Fibroblast of peridontal ligament (primary cell): Measurements from ENCODE around the gene SARS2.
A peak's percentile ranks its signal among the peaks of the same experiment; 100 is the strongest.
"Not testable (repeated sequence)": the region's sequence is repeated elsewhere in the genome, so short reads cannot be mapped to it uniquely, and the experiment has no call there.

ENCODE experiments used
- DNase-seq: peaks from one replicate; pipeline ENCODE4 v3.0.0-alpha.2; 2010; ENCODE audit errors: extremely low read depth

SARS2 gene

GRCh38 chr19:38929929-38930775 lies at the start of gene SARS2:
TSS of gene SARS2 (minus strand) at chr19:38930763. CDS start at chr19:38930736, 27 bp downstream.
- DNase-seq, result peak; percentile 95

- no peak for DNase-seq
Observed at GRCh38 chr19:38979812-38980211, 49.2 kb upstream of the SARS2 start.

GRCh38 chr19:38978326-38978689 lies 47.7 kb upstream of the SARS2 start:
- DNase-seq, result no peak

- no peak for DNase-seq
Observed at GRCh38 chr19:38977445-38978325, 47.1 kb upstream of the SARS2 start.

- peak; percentile 50 for DNase-seq
Observed at GRCh38 chr19:38975861-38976271, 45.3 kb upstream of the SARS2 start.

- peak; percentile 61 for DNase-seq
Observed at GRCh38 chr19:38975214-38975860, 44.8 kb upstream of the SARS2 start, which contains the start of gene FBXO17. TSS of gene FBXO17 (minus strand) at chr19:38975742. CDS start at chr19:38950319, 25,423 bp downstream.

- DNase-seq, result no peak
Observed at GRCh38 chr19:38974624-38975213, 44.2 kb upstream of the SARS2 start.

- DNase-seq, result no peak
Observed at GRCh38 chr19:38971672-38972071, 41.1 kb upstream of the SARS2 start.

- peak; percentile 37 for DNase-seq
Observed at GRCh38 chr19:38970664-38971532, 40.3 kb upstream of the SARS2 start.

- not testable (repeated sequence) for DNase-seq
Observed at GRCh38 chr19:38966149-38966548, 35.6 kb upstream of the SARS2 start.

GRCh38 chr19:38964738-38965137 lies 34.2 kb upstream of the SARS2 start:
- no peak for DNase-seq

- DNase-seq, result no peak
Observed at GRCh38 chr19:38959618-38960017, 29.1 kb upstream of the SARS2 start.

GRCh38 chr19:38958301-38958700 lies 27.7 kb upstream of the SARS2 start:
- no peak for DNase-seq

- DNase-seq, result no peak
Observed at GRCh38 chr19:38956264-38956663, 25.7 kb upstream of the SARS2 start.

- no peak for DNase-seq
Observed at GRCh38 chr19:38953677-38954076, 23.1 kb upstream of the SARS2 start.

- no peak for DNase-seq
Observed at GRCh38 chr19:38952395-38953165, 22.0 kb upstream of the SARS2 start.

- no peak for DNase-seq
Observed at GRCh38 chr19:38951187-38951586, 20.6 kb upstream of the SARS2 start.

GRCh38 chr19:38949580-38950367 lies 19.2 kb upstream of the SARS2 start:
- peak; percentile 21 for DNase-seq
